Mononuclear cell (primary cell): Measurements from ENCODE around the gene PRKCD. TPM values are rescaled to one million over a fixed set of nuclear protein-coding genes. Genes with fewer than 3 reads are reported as not detected.
A peak's percentile ranks its signal among the peaks of the same experiment; 100 is the strongest.

ENCODE experiments used
- H3K27me3 ChIP-seq: 2 replicates; pipeline ENCODE4 v1.6.0; 2011; ENCODE audit warnings: low read length, control low read depth; ENCODE audit not compliant: insufficient read depth
- H3K4me1 ChIP-seq: 2 replicates; pipeline ENCODE4 v1.5.1; 2011; ENCODE audit warnings: mild to moderate bottlenecking, low read length, control low read depth; ENCODE audit not compliant: insufficient read depth
- H3K4me3 ChIP-seq: 2 replicates; pipeline ENCODE4 v1.5.1; 2011; ENCODE audit warnings: mild to moderate bottlenecking, low read length, moderate library complexity
- H3K9me3 ChIP-seq: 2 replicates; pipeline ENCODE4 v1.5.1; 2011; ENCODE audit warnings: low read depth, mild to moderate bottlenecking, control low read depth, low read length
- total RNA-seq: library from RNA; depleted of rRNA; stranded (reverse); fragments of >200 nt; gene quantifications from one replicate; pipeline ENCODE4 v1.2.3, GENCODE V29; 2012

The PRKCD gene
- total RNA-seq, 1 donor = 10.2 TPM

DNA sequence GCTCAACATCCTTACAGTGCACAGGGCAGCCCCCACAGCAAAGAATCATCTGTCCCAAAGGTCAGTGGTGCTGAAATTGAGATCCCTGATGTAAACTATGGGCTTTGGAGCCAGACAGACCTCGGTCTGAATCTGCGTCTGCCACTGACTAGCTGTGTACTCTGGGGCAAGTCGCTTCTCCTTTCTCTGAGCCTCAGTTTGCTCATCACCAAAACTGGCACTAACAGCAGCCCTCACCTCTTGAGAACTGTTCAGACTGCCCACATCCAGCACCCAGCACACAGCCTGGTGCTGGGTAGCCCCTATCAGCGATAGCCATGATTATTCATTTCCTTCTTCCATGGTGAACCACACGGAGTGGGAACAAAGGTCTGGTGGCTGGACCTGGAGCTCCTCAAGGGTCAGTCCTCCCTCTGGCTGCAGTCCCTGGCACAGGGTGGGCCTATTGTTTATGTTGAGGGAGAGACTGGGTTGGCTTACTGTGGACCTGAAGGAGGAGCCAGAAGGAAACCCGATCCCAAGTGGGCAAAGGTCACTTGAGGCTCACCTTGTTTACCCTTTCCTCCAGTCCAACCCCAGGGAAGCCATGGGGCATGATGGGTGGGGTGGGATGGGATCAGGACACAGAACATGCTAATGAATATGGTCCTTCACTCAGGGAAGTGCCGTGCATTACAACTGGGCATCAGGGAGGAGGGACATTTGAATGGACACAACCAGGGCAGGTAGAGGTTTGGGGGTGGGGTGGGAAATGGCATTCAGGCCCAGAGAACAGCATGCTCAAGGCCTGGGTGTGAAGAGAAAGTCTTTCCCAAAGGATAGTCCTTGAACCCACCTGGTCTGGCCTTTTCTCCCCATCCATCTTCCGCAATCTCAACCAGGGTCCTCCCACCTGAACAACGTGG is 1.6 kb upstream of the PRKCD start:
- H3K27me3 ChIP-seq = peaks cover 8% of the 10 kb centered on the region
- H3K4me1 ChIP-seq = peaks cover 57% of the 10 kb centered on the region
- H3K9me3 ChIP-seq = no peaks in the 10 kb centered on the region
- no peak overlapping the region for H3K4me3 ChIP-seq

GRCh38 chr3:53160061-53160659 is 849 bp upstream of the PRKCD start:
- peaks cover 65% of the 10 kb centered on the region for H3K4me1 ChIP-seq
- H3K9me3 ChIP-seq = no peaks in the 10 kb centered on the region
- H3K4me3 ChIP-seq = peak overlapping the region; percentile 76
- H3K27me3 ChIP-seq = peaks cover 8% of the 10 kb centered on the region

- H3K4me3 ChIP-seq = peak overlapping the region; percentile 76
- H3K9me3 ChIP-seq = no peaks in the 10 kb centered on the region
- H3K27me3 ChIP-seq = no peaks in the 10 kb centered on the region
- H3K4me1 ChIP-seq = peaks cover 78% of the 10 kb centered on the region
Measured at GRCh38 chr3:53161450-53161819, 426 bp downstream of the PRKCD start.

GRCh38 chr3:53161820-53162671 is 1.0 kb downstream of the PRKCD start:
- peaks cover 82% of the 10 kb centered on the region for H3K4me1 ChIP-seq
- H3K27me3 ChIP-seq = no peaks in the 10 kb centered on the region
- H3K4me3 ChIP-seq = peak overlapping the region; percentile 76
- H3K9me3 ChIP-seq = no peaks in the 10 kb centered on the region

DNA sequence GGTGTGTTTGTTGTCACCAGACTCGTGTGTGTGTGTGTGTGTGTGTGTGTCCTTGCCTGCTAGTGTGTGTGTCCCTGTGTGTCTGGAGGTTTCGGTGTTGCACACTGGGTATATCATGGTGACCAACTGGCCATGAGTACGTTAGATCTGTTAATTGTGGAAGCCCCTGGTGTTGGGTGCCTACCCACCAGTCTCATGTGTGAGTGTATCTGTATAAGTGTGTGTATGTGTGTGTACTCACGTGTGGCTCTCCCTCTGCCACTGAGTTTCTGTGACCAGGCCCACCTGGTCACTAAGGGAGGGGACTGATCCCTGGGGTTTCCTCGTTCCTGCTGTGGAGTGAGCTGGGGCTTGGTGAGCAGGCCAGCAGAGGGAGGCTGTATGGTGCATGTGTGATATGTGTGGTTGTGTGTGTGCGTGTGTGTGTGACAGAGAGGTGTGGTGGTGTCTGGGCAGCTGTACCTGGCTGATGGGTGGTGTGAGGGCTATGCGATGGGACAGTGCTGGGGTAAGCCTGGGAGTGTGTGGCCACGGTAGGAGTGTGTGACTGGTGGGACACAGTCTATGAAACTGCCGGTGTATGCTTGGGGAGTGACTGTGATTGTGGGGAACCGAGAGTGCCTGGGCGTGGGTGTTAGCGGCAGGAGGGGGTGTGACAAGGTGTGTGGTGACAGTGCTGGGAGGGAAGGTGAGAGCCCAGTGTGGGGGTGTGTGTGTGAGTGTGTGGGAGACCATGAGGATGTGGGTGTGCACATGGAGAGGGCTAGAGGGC is 1.8 kb downstream of the PRKCD start:
- Histone ChIP-seq H3K9me3 (no peaks in the 10 kb centered on the region), H3K27me3 (no peaks in the 10 kb centered on the region), H3K4me1 (peaks cover 86% of the 10 kb centered on the region), H3K4me3 (peak overlapping the region; percentile 76)

- Histone ChIP-seq H3K27me3 (no peaks in the 10 kb centered on the region), H3K4me1 (peaks cover 87% of the 10 kb centered on the region), H3K4me3 (peak overlapping the region; percentile 76)
Measured at GRCh38 chr3:53163444-53164387, 2.7 kb downstream of the PRKCD start.

DNA sequence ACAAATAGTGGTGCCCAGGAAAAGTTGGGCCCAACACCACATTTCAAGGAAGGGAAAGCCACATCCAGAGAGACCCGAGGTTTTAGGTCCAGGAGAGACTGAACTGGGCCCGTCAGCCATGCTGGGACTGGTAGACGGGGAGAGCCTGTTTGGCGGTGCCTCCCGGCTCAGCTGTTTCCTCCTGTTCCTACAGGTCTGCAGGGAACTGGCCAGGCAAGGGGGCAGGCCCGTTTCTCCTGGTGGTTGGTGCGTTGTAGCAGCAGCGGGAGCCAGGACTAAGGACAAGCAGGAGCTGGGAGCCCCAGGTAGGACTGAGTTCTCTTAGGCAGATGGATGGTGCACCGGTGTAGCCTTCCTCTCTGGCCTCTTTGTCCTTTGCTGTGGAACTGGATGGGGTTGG is 3.9 kb downstream of the PRKCD start:
- Histone ChIP-seq H3K4me3 (no peak overlapping the region), H3K27me3 (no peaks in the 10 kb centered on the region), H3K9me3 (no peaks in the 10 kb centered on the region), H3K4me1 (peaks cover 87% of the 10 kb centered on the region)

More at GRCh38 chr3:53163444-53164387, 2.7 kb downstream of the PRKCD start:
- no peaks in the 10 kb centered on the region for H3K9me3 ChIP-seq

GRCh38 chr3:53166206-53166605 is 5.2 kb downstream of the PRKCD start:
- Histone ChIP-seq H3K4me3 (no peak overlapping the region), H3K9me3 (no peaks in the 10 kb centered on the region), H3K27me3 (no peaks in the 10 kb centered on the region), H3K4me1 (peaks cover 91% of the 10 kb centered on the region)

GRCh38 chr3:53166781-53167291 is 5.8 kb downstream of the PRKCD start:
- H3K9me3 ChIP-seq = no peaks in the 10 kb centered on the region
- peaks cover 97% of the 10 kb centered on the region for H3K4me1 ChIP-seq
- H3K27me3 ChIP-seq = no peaks in the 10 kb centered on the region
- H3K4me3 ChIP-seq = peak overlapping the region; percentile 20

DNA sequence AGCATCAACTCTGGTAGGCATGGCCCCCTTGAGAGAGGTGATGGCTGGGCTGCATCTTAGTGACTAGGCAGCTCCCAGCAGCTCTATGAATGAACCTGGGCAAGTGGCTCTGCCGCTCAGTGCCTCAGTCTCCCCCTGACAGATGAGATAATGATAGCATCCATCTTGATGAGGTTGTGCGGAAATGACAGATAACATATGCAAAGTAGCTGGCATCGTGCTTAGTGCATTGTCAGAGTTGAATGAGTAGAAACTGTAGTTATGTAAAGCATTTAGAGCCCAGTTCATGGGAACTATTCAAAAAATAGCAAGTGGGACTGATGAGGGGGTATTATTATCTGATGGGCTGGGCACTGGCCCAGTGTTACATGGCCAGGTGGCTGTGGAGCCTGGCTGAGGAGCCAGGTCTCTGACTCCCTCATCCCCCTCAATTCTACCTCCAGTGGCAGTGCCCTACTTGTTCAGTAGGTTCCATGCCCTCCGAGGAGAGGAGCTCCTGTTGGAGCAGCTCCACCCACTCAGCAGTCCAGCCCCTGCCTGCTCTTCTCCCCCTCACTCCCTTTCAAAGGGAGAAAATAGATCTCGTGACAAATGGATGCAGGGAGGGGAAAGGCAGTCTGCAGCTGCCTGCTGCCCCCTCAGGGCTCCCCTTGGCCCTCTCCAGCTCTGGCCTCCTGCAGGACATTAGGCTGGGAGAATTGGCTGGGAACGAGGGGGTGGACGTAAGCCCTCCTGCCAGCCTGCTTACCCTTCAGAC is 6.6 kb downstream of the PRKCD start:
- Histone ChIP-seq H3K4me1 (peaks cover 100% of the 10 kb centered on the region), H3K4me3 (peak overlapping the region; percentile 20), H3K27me3 (no peaks in the 10 kb centered on the region), H3K9me3 (no peaks in the 10 kb centered on the region)

- Histone ChIP-seq H3K27me3 (no peaks in the 10 kb centered on the region), H3K9me3 (no peaks in the 10 kb centered on the region), H3K4me1 (peaks cover 100% of the 10 kb centered on the region), H3K4me3 (peak overlapping the region; percentile 36)
Measured at GRCh38 chr3:53168175-53168923, 7.3 kb downstream of the PRKCD start.

DNA sequence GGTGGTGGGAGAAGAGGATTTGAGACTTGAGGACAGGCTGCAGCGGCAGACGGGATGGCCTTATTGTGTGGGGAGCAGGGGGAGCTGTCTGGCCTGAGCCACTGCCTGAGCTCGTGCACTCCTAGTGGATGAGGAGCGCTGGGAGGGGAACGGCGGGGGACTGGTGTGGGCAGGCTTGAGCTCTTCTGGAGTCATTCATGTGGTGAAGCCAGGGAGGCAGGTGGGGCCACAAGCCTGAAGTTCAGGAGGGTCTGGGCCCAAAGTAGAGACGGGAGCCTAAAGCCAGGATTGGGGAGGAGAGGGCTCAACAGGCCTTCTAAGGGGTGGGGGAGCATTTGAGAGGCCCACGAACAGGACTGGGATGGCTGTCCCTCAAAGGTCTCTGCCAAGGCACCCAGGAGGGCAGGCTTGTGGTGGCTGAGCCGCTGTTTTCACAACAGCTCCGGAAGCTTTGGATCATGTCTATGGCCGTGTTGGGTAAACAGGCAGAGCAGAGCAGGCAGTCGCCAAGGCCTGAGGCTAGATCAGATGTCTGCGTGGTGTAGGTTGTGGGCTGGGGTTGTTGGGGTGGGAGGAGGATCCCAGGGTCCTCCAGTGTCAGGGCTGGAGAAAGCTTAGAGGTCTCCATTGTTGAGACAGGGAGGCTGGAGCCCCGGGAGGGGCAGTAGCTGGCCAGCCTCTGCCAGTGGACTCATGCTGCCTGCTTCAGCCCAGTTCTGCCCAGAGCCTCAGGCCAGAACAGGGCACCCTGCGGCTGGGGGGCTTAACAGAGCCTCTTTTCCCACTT is 8.2 kb downstream of the PRKCD start:
- Histone ChIP-seq H3K4me1 (peaks cover 100% of the 10 kb centered on the region), H3K9me3 (no peaks in the 10 kb centered on the region), H3K27me3 (no peaks in the 10 kb centered on the region), H3K4me3 (peak overlapping the region; percentile 36)
